Rectal smooth muscle tissue (tissue), 1 donor: ENCODE results near the gene CAPN9.
"Not testable (repeated sequence)": the region's sequence is repeated elsewhere in the genome, so short reads cannot be mapped to it uniquely, and the experiment has no call there.

ENCODE experiments used
- H3K27ac ChIP-seq: one replicate; pipeline ENCODE4 v1.7.0; 2013; ENCODE audit warnings: low read depth, low read length, inconsistent platforms
- H3K27me3 ChIP-seq: one replicate; pipeline ENCODE4 v1.7.0; 2013; ENCODE audit warnings: low read length; ENCODE audit not compliant: control insufficient read depth, insufficient read depth
- H3K36me3 ChIP-seq: one replicate; pipeline ENCODE4 v1.7.0; 2013; ENCODE audit warnings: low read length; ENCODE audit not compliant: control insufficient read depth, insufficient read depth
- H3K4me1 ChIP-seq: one replicate; pipeline ENCODE4 v1.7.0; 2013; ENCODE audit warnings: low read length; ENCODE audit not compliant: control insufficient read depth, insufficient read depth
- H3K4me3 ChIP-seq: one replicate; pipeline ENCODE4 v1.7.0; 2013; ENCODE audit warnings: low read length
- H3K9ac ChIP-seq: one replicate; pipeline ENCODE4 v1.7.0; 2013; ENCODE audit warnings: low read length

Gene CAPN9, protein sequence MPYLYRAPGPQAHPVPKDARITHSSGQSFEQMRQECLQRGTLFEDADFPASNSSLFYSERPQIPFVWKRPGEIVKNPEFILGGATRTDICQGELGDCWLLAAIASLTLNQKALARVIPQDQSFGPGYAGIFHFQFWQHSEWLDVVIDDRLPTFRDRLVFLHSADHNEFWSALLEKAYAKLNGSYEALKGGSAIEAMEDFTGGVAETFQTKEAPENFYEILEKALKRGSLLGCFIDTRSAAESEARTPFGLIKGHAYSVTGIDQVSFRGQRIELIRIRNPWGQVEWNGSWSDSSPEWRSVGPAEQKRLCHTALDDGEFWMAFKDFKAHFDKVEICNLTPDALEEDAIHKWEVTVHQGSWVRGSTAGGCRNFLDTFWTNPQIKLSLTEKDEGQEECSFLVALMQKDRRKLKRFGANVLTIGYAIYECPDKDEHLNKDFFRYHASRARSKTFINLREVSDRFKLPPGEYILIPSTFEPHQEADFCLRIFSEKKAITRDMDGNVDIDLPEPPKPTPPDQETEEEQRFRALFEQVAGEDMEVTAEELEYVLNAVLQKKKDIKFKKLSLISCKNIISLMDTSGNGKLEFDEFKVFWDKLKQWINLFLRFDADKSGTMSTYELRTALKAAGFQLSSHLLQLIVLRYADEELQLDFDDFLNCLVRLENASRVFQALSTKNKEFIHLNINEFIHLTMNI

GRCh38 chr1:230747127-230747730 is at the start of gene CAPN9:
Gene CAPN9 (plus strand): TSS chr1:230747388. CDS start chr1:230747497, 109 bp downstream.
- Histone ChIP-seq H3K9ac (no peak within 1 kb of the TSS), H3K27ac (no peak within 1 kb of the TSS), H3K36me3 (no peaks in the 10 kb centered on the region), H3K4me1 (no peaks in the 10 kb centered on the region), H3K4me3 (peak within 1 kb of the TSS; percentile 38), H3K27me3 (no peaks in the 10 kb centered on the region)

- H3K4me1 ChIP-seq: no peaks in the 10 kb centered on the region
- H3K4me3 ChIP-seq: no peak overlapping the region
- H3K27ac ChIP-seq: no peak overlapping the region
- peaks cover 6% of the 10 kb centered on the region for H3K36me3 ChIP-seq
- no peaks in the 10 kb centered on the region for H3K27me3 ChIP-seq
- no peak overlapping the region for H3K9ac ChIP-seq
These were observed 49.1 kb upstream of the CAPN9 start for GRCh38 chr1:230698130-230698529.

DNA sequence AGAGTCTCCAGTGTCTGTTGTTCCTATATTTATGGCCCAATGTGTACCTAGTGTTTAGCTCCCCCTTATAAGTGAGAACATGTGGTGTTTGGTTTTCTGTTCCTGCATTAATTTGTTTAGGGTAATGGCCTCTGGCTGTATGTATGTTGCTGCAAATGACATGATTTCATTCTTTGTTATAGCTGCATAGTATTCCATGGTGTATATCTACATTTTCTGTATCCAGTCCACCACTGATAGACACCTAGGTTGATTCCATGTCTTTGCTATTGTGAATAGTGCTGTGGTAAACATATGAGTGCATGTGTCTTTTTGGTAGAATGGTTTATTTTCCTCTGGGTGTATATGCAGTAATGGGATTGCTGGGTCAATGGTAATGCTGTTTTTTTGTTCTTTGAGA is 48.2 kb upstream of the CAPN9 start:
- H3K9ac ChIP-seq, H3K27ac ChIP-seq, H3K4me3 ChIP-seq, H3K36me3 ChIP-seq, H3K27me3 ChIP-seq, H3K4me1 ChIP-seq: not testable (repeated sequence)

DNA sequence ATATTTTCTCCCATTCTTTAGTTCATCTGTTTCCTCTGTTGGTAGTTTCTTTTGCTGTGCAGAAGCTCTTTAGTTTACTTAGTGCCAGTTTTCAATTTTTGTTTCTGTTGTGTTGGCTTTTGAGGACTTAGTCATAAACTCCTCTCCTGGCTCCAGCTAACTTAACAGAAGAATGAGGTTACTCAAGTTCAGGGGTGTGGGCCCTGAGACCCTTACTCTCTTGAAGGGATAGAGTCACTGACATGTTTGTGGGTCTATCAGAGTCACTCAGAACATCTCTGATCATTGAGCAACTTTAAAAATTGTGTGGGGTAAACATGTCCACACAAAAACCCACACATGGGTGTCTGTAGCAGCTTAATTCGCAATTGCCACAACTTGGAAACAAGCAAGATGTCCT is 47.5 kb upstream of the CAPN9 start:
- no peak overlapping the region for H3K27ac ChIP-seq
- no peaks in the 10 kb centered on the region for H3K4me1 ChIP-seq
- no peaks in the 10 kb centered on the region for H3K36me3 ChIP-seq
- no peak overlapping the region for H3K4me3 ChIP-seq
- no peak overlapping the region for H3K9ac ChIP-seq
- H3K27me3 ChIP-seq: no peaks in the 10 kb centered on the region

DNA sequence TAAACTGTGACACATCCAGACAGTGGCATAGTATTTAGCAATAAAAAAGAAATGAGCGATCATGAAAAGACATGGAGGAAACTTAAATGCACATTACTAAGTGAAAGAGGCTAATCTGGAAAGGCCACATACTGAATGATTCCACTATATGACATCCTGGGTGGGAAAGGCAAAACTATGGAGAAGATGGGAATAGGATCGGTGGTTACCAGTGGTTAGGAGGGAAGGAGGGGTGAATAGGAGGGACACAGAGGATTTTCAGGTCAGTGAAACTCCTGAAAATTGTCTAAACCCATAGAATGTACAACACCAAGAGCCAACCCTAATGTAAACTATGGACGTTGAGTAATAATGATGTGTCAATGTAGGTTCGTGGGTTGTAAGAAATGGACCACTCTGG is 47.1 kb upstream of the CAPN9 start:
- Histone ChIP-seq H3K27me3 (no peaks in the 10 kb centered on the region), H3K9ac (no peak overlapping the region), H3K27ac (no peak overlapping the region), H3K36me3 (no peaks in the 10 kb centered on the region), H3K4me3 (no peak overlapping the region), H3K4me1 (no peaks in the 10 kb centered on the region)

DNA sequence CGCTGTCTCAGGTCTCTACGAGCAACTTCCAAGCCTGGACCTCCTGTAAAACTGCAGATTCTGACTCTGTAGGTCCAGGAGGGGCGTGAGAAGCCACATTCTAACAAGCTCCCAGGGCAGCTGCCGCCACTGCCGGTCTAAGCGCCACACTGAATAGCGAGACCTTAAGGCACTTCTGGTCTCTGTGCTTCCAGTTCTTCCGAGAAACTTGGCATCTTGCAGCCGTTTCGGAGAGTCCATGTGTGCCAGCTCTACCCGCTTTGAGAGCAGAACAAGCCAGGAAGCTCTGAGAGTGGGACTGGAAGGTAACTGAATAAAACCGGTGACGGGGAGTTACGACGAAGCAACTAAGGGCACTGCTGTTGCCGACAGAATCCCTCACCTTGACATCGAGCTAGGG is 45.8 kb upstream of the CAPN9 start:
- Histone ChIP-seq H3K4me3 (no peak overlapping the region), H3K27ac (no peak overlapping the region), H3K4me1 (no peaks in the 10 kb centered on the region), H3K27me3 (no peaks in the 10 kb centered on the region), H3K9ac (no peak overlapping the region), H3K36me3 (no peaks in the 10 kb centered on the region)

DNA sequence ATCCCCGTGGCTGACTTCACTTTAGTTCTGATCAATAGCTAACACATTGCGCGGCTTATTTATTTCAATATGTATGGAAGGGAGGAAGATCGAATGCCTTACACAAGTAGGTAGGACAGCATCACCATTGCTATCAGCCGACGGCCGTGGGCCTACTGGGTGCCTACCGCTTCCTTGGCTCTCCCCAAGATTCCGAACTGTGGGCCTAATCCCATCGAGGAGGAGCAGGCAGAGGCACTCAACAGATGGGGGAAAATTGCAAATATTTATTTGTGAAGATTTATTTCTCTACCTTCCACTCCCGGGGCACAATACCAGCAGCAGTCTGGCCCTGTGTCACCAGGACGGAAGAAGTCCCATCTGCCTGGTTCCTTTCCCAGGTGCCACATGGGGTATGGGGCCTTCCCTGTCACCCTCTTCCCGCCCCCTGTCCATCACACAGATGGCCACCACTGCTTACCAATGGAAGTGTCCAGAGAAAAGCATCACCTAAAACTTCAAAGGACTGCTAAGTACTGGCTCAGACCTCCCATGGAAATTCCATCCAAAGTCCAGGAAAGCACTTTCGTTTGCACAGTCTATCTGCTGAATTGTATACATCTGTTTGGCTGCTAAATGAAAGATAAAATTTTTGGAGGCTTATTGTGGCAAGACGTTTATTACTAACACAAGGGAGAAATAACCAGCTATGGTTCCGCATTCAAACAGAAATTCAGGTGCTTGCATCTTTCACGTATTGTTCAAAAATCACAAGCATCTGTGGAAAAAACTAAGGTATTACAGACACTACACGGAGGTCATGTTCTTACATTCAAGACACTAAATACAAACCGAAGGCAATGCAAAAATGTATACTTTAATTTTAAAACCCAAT is 45.1 kb upstream of the CAPN9 start:
- Histone ChIP-seq H3K27ac (no peak overlapping the region), H3K4me1 (no peaks in the 10 kb centered on the region)

GRCh38 chr1:230702934-230703678 is 44.1 kb upstream of the CAPN9 start:
- Histone ChIP-seq H3K9ac (no peak overlapping the region), H3K36me3 (no peaks in the 10 kb centered on the region), H3K4me3 (no peak overlapping the region), H3K27ac (no peak overlapping the region), H3K4me1 (no peaks in the 10 kb centered on the region), H3K27me3 (no peaks in the 10 kb centered on the region)

More for the DNA sequence above, 45.1 kb upstream of the CAPN9 start:
- H3K27me3 ChIP-seq: no peaks in the 10 kb centered on the region
- no peak overlapping the region for H3K9ac ChIP-seq
- H3K36me3 ChIP-seq: no peaks in the 10 kb centered on the region
- H3K4me3 ChIP-seq: no peak overlapping the region

GRCh38 chr1:230703679-230704385 is 43.4 kb upstream of the CAPN9 start:
- Histone ChIP-seq H3K27me3 (no peaks in the 10 kb centered on the region), H3K4me1 (no peaks in the 10 kb centered on the region), H3K9ac (no peak overlapping the region), H3K36me3 (no peaks in the 10 kb centered on the region), H3K4me3 (no peak overlapping the region), H3K27ac (no peak overlapping the region)

GRCh38 chr1:230704830-230705229 is 42.4 kb upstream of the CAPN9 start:
- no peaks in the 10 kb centered on the region for H3K4me1 ChIP-seq
- H3K27me3 ChIP-seq: no peaks in the 10 kb centered on the region
- H3K36me3 ChIP-seq: no peaks in the 10 kb centered on the region
- no peak overlapping the region for H3K27ac ChIP-seq
- no peak overlapping the region for H3K4me3 ChIP-seq
- H3K9ac ChIP-seq: no peak overlapping the region

- no peak overlapping the region for H3K27ac ChIP-seq
- H3K9ac ChIP-seq: no peak overlapping the region
- no peak overlapping the region for H3K4me3 ChIP-seq
- no peaks in the 10 kb centered on the region for H3K27me3 ChIP-seq
- no peaks in the 10 kb centered on the region for H3K4me1 ChIP-seq
- H3K36me3 ChIP-seq: no peaks in the 10 kb centered on the region
These were observed 41.7 kb upstream of the CAPN9 start for GRCh38 chr1:230705289-230706019.
